Measurements from ENCODE around the gene LRRC4B.
"Not testable (repeated sequence)": the region's sequence is repeated elsewhere in the genome, so short reads cannot be mapped to it uniquely, and the experiment has no call there.

The LRRC4B gene

GRCh38 chr19:50567882-50568727 lies at the start of gene LRRC4B:
Gene LRRC4B (minus strand): TSS chr19:50568435. CDS start chr19:50548838, 19,597 bp downstream.
- peak; percentile 69 for DNase-seq

- not testable (repeated sequence) for DNase-seq
Observed at GRCh38 chr19:50612504-50613404, 44.5 kb upstream of the LRRC4B start.

GRCh38 chr19:50607874-50608785 lies 39.9 kb upstream of the LRRC4B start:
- DNase-seq, result peak; percentile 82

GRCh38 chr19:50607388-50607787 lies 39.2 kb upstream of the LRRC4B start:
- no peak for DNase-seq

- DNase-seq, result not testable (repeated sequence)
Observed at GRCh38 chr19:50606059-50606836, 38.0 kb upstream of the LRRC4B start.

GRCh38 chr19:50604264-50605073 lies 36.2 kb upstream of the LRRC4B start:
- DNase-seq, result not testable (repeated sequence)

- DNase-seq, result no peak
Observed at GRCh38 chr19:50602935-50603334, 34.7 kb upstream of the LRRC4B start.

GRCh38 chr19:50602496-50602895 lies 34.3 kb upstream of the LRRC4B start:
- no peak for DNase-seq

- DNase-seq, result no peak
Observed at GRCh38 chr19:50602089-50602422, 33.8 kb upstream of the LRRC4B start.

- no peak for DNase-seq
Observed at GRCh38 chr19:50601407-50602088, 33.3 kb upstream of the LRRC4B start.

GRCh38 chr19:50599427-50599826 lies 31.2 kb upstream of the LRRC4B start:
- no peak for DNase-seq

- DNase-seq, result no peak
Observed at GRCh38 chr19:50590191-50590590, 22.0 kb upstream of the LRRC4B start.

- DNase-seq, result not testable (repeated sequence)
Observed at GRCh38 chr19:50581795-50582660, 13.8 kb upstream of the LRRC4B start.

- no peak for DNase-seq
Observed at GRCh38 chr19:50580970-50581634, 12.9 kb upstream of the LRRC4B start.

GRCh38 chr19:50580240-50580639 lies 12.0 kb upstream of the LRRC4B start:
- DNase-seq, result no peak

GRCh38 chr19:50576769-50577168 lies 8.5 kb upstream of the LRRC4B start:
- not testable (repeated sequence) for DNase-seq

GRCh38 chr19:50573741-50574461 lies 5.7 kb upstream of the LRRC4B start:
- no peak for DNase-seq

- DNase-seq, result no peak
Observed at GRCh38 chr19:50570997-50571396, 2.8 kb upstream of the LRRC4B start.

All from right forelimb (tissue), 1 donor.